RCC 7860 (cell line): ENCODE data around the gene MACF1.

Experiments used
- DNase-seq: peaks from one replicate; pipeline ENCODE4 v3.0.0-alpha.2; 2015; ENCODE audit warnings: low spot score
- FAIRE-seq: peaks from 2 replicates; lab custom pipeline; 2012; peaks lifted over from hg19 to GRCh38; lab: Jason Lieb, UNC

Gene MACF1

GRCh38 chr1:39292401-39292800, 87.9 kb downstream of the MACF1 start:
- DNase-seq (no peak), FAIRE-seq (no peak)

GRCh38 chr1:39293375-39294070, 89.0 kb downstream of the MACF1 start:
- DNase-seq, result no peak
- no peak for FAIRE-seq

GRCh38 chr1:39294531-39294930, 90.0 kb downstream of the MACF1 start:
- FAIRE-seq, result no peak
- DNase-seq, result no peak

- no peak for FAIRE-seq
- DNase-seq, result no peak
Observed at GRCh38 chr1:39295901-39296300, 91.4 kb downstream of the MACF1 start.

GRCh38 chr1:39297551-39297950, 93.1 kb downstream of the MACF1 start:
- FAIRE-seq, result no peak
- no peak for DNase-seq

GRCh38 chr1:39301606-39302005, 97.1 kb downstream of the MACF1 start:
- FAIRE-seq, result no peak
- DNase-seq, result no peak

GRCh38 chr1:39305555-39305954, 101.1 kb downstream of the MACF1 start:
- FAIRE-seq (no peak), DNase-seq (no peak)

GRCh38 chr1:39310015-39310414, 105.5 kb downstream of the MACF1 start:
- DNase-seq, result no peak
- FAIRE-seq, result no peak

GRCh38 chr1:39310691-39311090, 106.2 kb downstream of the MACF1 start:
- DNase-seq, result no peak
- FAIRE-seq, result no peak

- FAIRE-seq, result no peak
- DNase-seq, result no peak
Observed at GRCh38 chr1:39317111-39317510, 112.6 kb downstream of the MACF1 start.

GRCh38 chr1:39317910-39318633, 113.6 kb downstream of the MACF1 start:
- FAIRE-seq (no peak), DNase-seq (no peak)

- FAIRE-seq (no peak), DNase-seq (no peak)
Observed at GRCh38 chr1:39321979-39322378, 117.5 kb downstream of the MACF1 start.

GRCh38 chr1:39322431-39322830, 117.9 kb downstream of the MACF1 start:
- no peak for DNase-seq
- no peak for FAIRE-seq

GRCh38 chr1:39324888-39325287, 120.4 kb downstream of the MACF1 start:
- FAIRE-seq (no peak), DNase-seq (no peak)

GRCh38 chr1:39326836-39327235, 122.3 kb downstream of the MACF1 start:
- FAIRE-seq (no peak), DNase-seq (no peak)

GRCh38 chr1:39328095-39328494, 123.6 kb downstream of the MACF1 start:
- DNase-seq (no peak), FAIRE-seq (no peak)

GRCh38 chr1:39328586-39329121, 124.2 kb downstream of the MACF1 start:
- FAIRE-seq, result no peak
- no peak for DNase-seq

- FAIRE-seq, result no peak
- no peak for DNase-seq
Observed at GRCh38 chr1:39331647-39332046, 127.2 kb downstream of the MACF1 start.

GRCh38 chr1:39332291-39332690, 127.8 kb downstream of the MACF1 start:
- DNase-seq (no peak), FAIRE-seq (no peak)

GRCh38 chr1:39332828-39333227, 128.3 kb downstream of the MACF1 start:
- FAIRE-seq, result no peak

GRCh38 chr1:39333296-39333695, 128.8 kb downstream of the MACF1 start:
- FAIRE-seq (no peak), DNase-seq (no peak)

More at GRCh38 chr1:39332828-39333227, 128.3 kb downstream of the MACF1 start:
- DNase-seq, result no peak

- FAIRE-seq (no peak), DNase-seq (no peak)
Observed at GRCh38 chr1:39335216-39335615, 130.7 kb downstream of the MACF1 start.
